COR-L47 (cell line): ENCODE measurements around the gene TCF12.

ENCODE experiments used
- DNase-seq: peaks from one replicate; lab custom pipeline; 2025; lab: John Stamatoyannopoulos, UW

TCF12 gene

GRCh38 chr15:57018151-57018550 is 99.7 kb downstream of the TCF12 start:
- DNase-seq, result no peak

DNA sequence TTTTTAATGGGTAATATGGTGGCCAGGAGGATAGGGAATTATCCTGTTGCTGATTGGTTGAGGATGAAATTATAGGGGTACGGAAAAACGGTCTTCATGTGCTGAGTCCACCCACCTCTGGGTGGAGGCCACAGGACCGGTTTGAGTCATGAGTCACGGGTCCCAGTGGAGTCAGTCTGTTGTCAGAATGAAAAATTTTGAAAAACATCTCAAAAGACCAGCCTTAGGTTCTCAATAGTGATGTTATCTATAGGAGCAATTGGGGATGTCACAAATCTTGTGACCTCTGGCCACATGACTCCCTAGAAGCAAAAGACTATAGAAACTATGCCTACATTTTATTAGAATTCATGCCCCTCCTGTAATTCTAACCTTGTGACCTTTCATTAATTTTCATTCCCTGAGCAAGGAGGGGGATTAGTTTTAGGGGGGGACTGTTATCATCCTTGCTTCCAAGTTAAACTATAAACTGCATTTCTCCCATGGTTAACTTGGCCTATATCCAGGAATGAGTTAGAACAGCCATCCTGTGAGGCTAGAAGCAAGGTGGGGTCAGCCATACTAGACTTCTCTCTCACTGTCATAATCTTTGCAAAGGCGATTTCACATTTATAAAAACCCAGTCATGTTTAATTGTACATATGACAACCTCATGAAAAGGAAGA is 101.2 kb downstream of the TCF12 start:
- DNase-seq, result no peak

DNA sequence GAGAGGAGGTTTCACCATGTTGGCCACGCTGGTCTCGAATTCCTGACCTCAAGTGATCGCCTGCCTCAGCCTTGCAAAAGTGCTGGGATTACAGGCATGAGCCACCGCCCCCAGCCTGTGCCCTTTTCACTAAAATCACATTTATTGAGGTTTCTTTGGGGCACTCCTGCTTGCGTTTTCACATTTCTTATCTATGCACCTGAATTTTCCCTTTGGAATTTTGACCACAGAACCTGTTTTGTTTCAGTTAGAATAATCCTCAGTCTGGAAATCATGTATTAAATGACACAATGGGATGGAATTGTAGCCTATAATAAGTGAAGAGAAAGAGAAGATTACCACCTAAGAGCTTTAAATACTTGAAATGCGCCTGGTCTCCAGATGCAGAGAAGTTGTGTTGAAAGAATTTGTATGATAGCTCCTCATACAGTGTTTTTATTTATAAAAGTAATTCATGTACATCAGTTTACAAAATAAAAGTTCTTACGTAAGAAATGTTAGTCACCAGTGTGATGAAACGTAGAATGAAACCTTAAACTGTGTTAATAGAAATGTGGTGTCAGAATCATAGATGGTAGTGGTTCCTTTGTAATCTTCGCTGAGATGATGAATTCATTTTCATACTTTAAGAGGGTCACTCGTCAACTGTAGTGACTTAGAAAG is 107.0 kb downstream of the TCF12 start:
- no peak for DNase-seq

DNA sequence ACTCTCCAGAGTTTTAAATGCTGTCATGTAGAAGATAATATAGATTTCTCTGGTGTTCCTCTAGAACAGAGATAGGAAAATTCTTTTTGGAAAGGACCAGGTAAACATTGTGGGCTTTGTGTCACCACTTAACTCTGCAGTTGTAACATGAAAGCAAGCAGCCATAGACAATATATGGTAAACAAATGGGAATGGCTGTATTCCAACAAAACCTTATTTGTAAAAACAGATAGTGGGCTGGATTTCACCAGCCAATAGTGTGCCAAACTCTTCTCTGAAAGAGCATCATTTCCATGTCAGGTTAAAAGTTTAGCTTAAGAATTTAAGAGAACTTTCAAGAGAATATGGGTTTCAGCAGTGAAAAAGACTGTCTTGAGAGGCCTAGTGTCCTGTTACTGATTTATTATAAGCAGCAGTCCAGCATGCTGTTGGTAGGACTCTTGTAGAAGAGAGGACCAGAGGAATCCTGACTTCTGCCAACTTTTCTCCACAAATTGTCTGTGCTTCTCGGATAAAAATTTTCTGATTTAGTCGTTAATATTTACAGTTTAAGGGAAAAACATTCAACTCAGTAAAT is 107.7 kb downstream of the TCF12 start:
- peak; percentile 68 for DNase-seq

DNA sequence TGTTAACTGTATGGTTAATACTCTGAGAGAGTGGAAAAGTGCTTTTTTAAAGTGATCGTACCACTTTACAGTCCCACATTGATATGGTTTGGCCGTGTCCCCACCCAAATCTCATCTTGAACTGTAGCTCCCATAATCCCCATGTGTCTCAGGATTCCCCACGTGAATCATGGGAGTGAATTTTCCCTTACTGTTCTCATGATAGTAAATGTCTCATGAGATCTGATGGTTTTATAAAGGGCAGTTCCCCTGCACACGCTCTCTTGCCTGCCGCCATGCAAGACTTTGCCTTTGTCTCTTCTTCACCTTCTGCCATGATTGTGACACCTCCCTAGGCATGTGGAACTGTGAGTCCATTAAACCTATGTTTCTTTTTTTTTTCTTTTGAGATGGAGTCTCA is 109.2 kb downstream of the TCF12 start:
- DNase-seq, result no peak

DNA sequence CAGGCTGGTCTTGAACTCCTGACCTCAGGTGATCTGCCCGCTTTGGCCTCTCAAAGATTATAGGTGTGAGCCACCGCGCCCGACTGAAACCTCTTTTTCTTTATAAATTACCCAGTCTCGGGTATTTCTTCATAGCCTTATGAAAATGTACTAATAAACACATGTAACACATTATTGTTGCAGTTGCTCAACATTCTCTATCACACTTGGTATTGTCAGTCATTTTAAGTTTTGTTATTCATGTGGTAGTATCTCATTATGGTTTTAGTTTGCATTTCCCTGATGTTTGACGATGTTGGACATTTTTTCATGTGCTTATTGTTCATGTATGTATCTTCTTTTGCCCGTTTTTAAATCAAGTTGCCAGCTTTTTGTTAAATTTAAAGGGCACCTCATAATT is 109.7 kb downstream of the TCF12 start:
- no peak for DNase-seq

DNA sequence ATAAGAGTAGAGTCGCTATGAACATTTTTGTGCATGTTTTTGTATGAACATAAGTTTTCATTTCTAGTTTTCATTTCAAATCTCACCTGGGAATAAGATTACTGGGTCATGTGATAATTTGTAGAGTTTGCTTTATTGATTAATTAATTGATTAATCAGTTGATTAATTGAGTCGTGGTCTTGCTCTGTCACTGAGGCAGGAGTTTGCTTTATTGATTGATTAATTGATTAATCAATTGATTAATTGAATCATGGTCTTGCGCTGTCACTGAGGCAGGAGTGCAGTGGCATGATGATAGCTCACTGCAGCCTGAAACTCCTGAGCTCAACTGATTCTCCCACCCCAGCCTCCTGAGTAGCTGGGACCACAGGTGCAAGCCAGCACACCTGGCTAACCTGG is 111.6 kb downstream of the TCF12 start:
- no peak for DNase-seq

DNA sequence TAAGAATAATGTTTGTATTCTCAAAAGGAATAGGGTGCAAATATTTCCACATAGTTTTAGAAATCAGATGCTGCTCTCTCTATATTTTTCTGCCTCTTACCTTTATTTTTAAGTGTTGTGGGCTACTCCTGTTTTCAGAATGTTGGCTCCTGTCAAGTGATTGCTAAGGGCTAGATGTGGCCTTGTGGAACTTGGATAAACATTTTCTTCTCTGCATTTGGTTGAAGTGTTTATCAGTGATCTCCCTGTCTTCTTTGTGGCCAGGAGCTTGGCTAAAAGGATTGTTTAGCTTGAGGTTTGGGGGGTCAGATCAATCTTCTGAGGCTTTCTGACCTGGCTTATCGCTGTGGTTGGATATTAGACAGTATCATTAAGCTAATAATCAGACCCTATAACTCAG is 112.6 kb downstream of the TCF12 start:
- no peak for DNase-seq

GRCh38 chr15:57031605-57032004 is 113.2 kb downstream of the TCF12 start:
- no peak for DNase-seq

DNA sequence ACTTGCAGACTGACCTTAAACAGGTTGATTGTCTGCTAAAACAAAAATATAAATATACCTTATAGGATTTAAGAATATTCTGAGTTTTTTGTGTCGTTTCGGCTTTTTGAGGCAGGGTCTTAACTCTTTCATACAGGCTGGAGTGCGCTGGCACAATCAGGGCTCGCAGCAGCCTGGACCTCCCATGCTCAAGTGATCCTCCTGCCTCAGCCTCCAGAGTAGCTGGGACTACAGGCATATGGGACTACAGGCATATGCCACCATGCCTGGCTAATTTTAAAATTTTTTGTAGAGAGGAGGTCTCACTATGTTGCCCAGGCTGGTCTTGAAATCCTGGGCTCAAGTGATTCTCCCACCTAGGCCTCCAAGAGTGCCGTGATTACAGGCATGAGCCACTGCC is 113.9 kb downstream of the TCF12 start:
- DNase-seq, result no peak

- no peak for DNase-seq
Observed at GRCh38 chr15:57033715-57034439, 115.4 kb downstream of the TCF12 start.

DNA sequence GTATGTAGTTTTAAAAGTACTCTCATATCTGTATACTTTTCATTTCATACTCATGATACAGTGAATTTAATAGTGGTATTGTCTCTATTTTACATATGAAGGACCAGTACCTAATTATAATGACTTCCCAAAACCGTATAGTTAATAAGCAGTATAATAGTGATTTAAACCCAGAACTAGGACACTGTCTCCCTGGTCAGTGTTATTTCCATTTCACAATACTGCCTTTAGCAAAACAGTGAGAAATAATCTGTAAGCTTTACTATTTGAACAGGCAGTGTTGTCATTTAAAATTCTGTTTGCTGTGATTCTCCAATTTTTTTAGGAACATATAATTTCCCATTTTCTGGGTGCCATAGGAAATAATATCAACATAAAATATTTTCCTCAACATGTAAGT is 116.2 kb downstream of the TCF12 start:
- no peak for DNase-seq

GRCh38 chr15:57035664-57036063 is 117.2 kb downstream of the TCF12 start:
- DNase-seq, result no peak

GRCh38 chr15:57036352-57036751 is 117.9 kb downstream of the TCF12 start:
- DNase-seq, result no peak

- DNase-seq, result no peak
Observed at GRCh38 chr15:57037548-57037947, 119.1 kb downstream of the TCF12 start.

GRCh38 chr15:57038040-57038439 is 119.6 kb downstream of the TCF12 start:
- DNase-seq, result no peak

DNA sequence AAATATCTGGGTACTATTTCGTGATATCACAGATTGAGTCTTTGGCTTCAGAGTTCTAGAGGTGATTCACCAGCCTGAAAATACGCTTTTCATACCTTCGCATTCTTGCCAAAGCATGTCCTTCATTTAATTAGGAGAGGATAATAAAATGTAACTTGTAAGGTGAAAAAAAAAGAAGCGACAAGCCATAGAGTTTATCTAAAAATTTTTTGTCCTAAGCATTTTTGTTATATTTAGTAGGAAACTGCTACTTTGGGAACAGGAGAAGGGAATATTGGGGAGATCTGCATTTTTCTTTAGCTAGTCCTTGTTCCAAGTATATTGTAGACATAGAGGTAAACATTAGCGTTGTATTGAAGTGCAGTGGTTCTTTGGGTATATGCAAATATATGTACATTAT is 120.1 kb downstream of the TCF12 start:
- no peak for DNase-seq

DNA sequence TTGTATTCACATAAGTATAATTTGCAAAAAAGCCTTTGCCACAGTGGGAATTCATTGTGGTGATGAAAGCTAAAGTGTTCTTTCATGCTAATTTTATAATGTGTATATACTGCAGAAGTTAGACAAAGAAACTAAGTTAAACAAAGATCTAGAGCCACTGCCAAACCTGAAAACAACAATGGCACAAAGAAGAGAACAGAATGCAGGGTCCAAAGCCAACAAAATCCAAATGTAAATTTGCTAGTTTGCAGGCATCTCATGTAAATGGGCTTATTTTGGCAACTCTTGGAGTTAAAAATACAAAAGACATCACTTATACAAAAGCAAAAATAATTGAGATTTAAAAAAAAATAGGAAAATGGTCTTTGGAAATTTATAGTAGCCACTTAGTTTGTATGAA is 123.0 kb downstream of the TCF12 start:
- peak; percentile 62 for DNase-seq

DNA sequence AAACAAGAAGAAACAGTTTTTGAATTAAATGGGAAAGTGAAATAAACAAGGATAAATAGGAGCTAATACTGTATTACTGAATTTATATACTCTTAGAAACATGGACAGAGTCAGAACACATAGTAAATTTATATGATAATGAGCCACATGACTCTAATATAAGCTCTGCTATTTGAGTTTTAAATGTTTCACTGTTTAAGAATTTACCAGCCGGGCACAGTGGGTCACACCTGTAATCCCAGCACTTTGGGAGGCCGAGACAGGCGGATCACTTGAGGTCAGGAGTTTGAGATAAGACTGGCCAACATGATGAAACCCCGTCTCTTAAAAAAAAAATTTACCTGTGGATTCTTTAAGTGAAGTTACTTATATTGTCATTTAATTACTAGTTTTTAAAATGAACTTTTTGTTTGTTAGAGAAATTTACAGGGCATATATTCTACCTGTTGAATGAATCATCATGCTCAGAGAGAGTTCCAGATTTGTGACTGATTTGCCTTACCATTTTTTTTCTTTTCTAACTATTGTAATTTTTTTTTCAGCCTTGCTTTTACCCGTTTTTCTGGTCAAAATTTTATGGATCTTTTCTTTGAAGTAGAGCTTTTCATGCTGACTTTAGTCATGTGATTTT is 125.7 kb downstream of the TCF12 start:
- no peak for DNase-seq

DNA sequence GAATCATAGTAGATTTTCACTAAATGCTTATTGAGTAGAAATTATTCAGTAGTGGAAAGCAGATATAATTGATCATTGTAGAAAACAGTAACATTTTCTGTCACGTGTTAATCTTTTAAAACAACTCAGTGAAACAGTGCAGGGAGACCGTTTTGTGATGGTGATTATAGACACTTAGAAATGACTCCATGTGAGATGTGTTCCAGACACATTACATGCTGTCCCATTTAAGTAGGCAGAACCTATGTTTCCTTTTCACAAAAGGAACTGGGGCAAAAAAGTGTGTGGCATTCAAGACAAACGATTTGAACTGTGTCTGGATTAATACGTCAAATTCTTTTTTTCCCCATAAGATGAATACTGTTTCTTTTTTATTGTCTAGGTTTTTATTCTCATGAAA is 126.5 kb downstream of the TCF12 start:
- DNase-seq, result no peak

GRCh38 chr15:57045741-57046382 is 127.4 kb downstream of the TCF12 start:
- DNase-seq, result no peak

- no peak for DNase-seq
Observed at GRCh38 chr15:57048930-57049549, 130.6 kb downstream of the TCF12 start.
